H9 (cell line): Measurements from ENCODE around the gene MORC4. TPM values are rescaled to one million over a fixed set of nuclear protein-coding genes. Genes with fewer than 3 reads are reported as not detected.

Experiments
- DNase-seq: peaks from one replicate; pipeline ENCODE4 v3.0.0-alpha.2; 2017
- H2AFZ ChIP-seq: one replicate; pipeline ENCODE4 v1.6.1; 2013; ENCODE audit warnings: mild to moderate bottlenecking, low read length, control low read depth, moderate library complexity
- H2AK5ac ChIP-seq: 2 replicates; pipeline ENCODE4 v1.6.1; 2013; ENCODE audit warnings: low read length, control low read depth, mixed read lengths; ENCODE audit not compliant: insufficient read length
- H2BK120ac ChIP-seq: one replicate; pipeline ENCODE4 v1.6.1; 2013; ENCODE audit warnings: low read depth, mild to moderate bottlenecking, low read length, control low read depth, inconsistent platforms; ENCODE audit not compliant: poor library complexity, severe bottlenecking
- H2BK12ac ChIP-seq: 2 replicates; pipeline ENCODE4 v1.6.1; 2013; ENCODE audit warnings: low read length, control low read depth, mixed read lengths, low read depth; ENCODE audit not compliant: insufficient read length
- H2BK15ac ChIP-seq: 2 replicates; pipeline ENCODE4 v1.6.1; 2013; ENCODE audit warnings: low read depth, low read length, control low read depth
- H2BK20ac ChIP-seq: one replicate; pipeline ENCODE4 v1.6.1; 2013; ENCODE audit warnings: low read depth, mild to moderate bottlenecking, low read length, control low read depth, inconsistent platforms; ENCODE audit not compliant: poor library complexity, severe bottlenecking
- H2BK5ac ChIP-seq: 2 replicates; pipeline ENCODE4 v1.6.1; 2013; ENCODE audit warnings: low read length, control low read depth, mixed read lengths; ENCODE audit not compliant: insufficient read length
- H3K14ac ChIP-seq: 2 replicates; pipeline ENCODE4 v1.6.1; 2013; ENCODE audit warnings: low read length, control low read depth; ENCODE audit not compliant: insufficient read depth
- H3K18ac ChIP-seq: 2 replicates; pipeline ENCODE4 v1.6.1; 2013; ENCODE audit warnings: low read depth, mild to moderate bottlenecking, mixed read lengths, low read length, control low read depth; ENCODE audit not compliant: insufficient read length
- H3K23ac ChIP-seq: 2 replicates; pipeline ENCODE4 v1.6.1; 2013; ENCODE audit warnings: low read length, control low read depth, mixed read lengths, low read depth; ENCODE audit not compliant: insufficient read length
- H3K23me2 ChIP-seq: 2 replicates; pipeline ENCODE4 v1.6.1; 2013; ENCODE audit warnings: low read depth, mild to moderate bottlenecking, mixed read lengths, low read length, control low read depth; ENCODE audit not compliant: insufficient read length, poor library complexity, severe bottlenecking
- H3K27ac ChIP-seq: 2 replicates; pipeline ENCODE4 v1.5.1; 2013; ENCODE audit warnings: low read length, control low read depth, mixed read lengths, low read depth; ENCODE audit not compliant: insufficient read length
- H3K27me3 ChIP-seq: 2 replicates; pipeline ENCODE4 v1.6.1; 2013; ENCODE audit warnings: low read length, control low read depth, inconsistent platforms; ENCODE audit not compliant: insufficient read depth
- H3K4ac ChIP-seq: 2 replicates; pipeline ENCODE4 v1.6.1; 2013; ENCODE audit warnings: low read depth, mild to moderate bottlenecking, control low read depth, inconsistent platforms, low read length, moderate library complexity
- H3K4me1 ChIP-seq: 2 replicates; pipeline ENCODE4 v1.6.1; 2013; ENCODE audit warnings: low read length, control low read depth, inconsistent platforms; ENCODE audit not compliant: insufficient read depth
- H3K4me2 ChIP-seq: 2 replicates; pipeline ENCODE4 v1.6.1; 2013; ENCODE audit warnings: low read length, control low read depth, mixed read lengths; ENCODE audit not compliant: insufficient read length, insufficient read depth
- H3K56ac ChIP-seq: 2 replicates; pipeline ENCODE4 v1.6.1; 2013; ENCODE audit warnings: low read depth, mild to moderate bottlenecking, mixed read lengths, low read length, control low read depth; ENCODE audit not compliant: insufficient read length
- H3K79me1 ChIP-seq: 2 replicates; pipeline ENCODE4 v1.6.1; 2013; ENCODE audit warnings: low read depth, mild to moderate bottlenecking, moderate library complexity, low read length, control low read depth, inconsistent platforms; ENCODE audit not compliant: insufficient read depth, poor library complexity, severe bottlenecking
- H3K79me2 ChIP-seq: 2 replicates; pipeline ENCODE4 v1.6.1; 2013; ENCODE audit warnings: low read length, control low read depth, inconsistent platforms; ENCODE audit not compliant: insufficient read depth
- H3K9ac ChIP-seq: 2 replicates; pipeline ENCODE4 v1.6.1; 2013; ENCODE audit warnings: low read length, control low read depth, mixed read lengths; ENCODE audit not compliant: insufficient read length; ENCODE audit errors: extremely low read depth
- H3K9me3 ChIP-seq: one replicate; pipeline ENCODE4 v1.6.1; 2013; ENCODE audit warnings: low read depth, low read length, inconsistent platforms; ENCODE audit not compliant: control insufficient read depth
- H3T11ph ChIP-seq: one replicate; pipeline ENCODE4 v1.6.1; 2013; ENCODE audit warnings: mild to moderate bottlenecking, low read length, control low read depth, inconsistent platforms
- H4K20me1 ChIP-seq: one replicate; pipeline ENCODE4 v1.6.1; 2013; ENCODE audit not compliant: control insufficient read depth, insufficient read length, insufficient read depth
- H4K5ac ChIP-seq: 2 replicates; pipeline ENCODE4 v1.6.1; 2013; ENCODE audit warnings: low read depth, mild to moderate bottlenecking, mixed read lengths, low read length, control low read depth; ENCODE audit not compliant: insufficient read length
- H4K8ac ChIP-seq: replicated peaks from 2 replicates; pipeline ENCODE4 v1.6.1; 2013; ENCODE audit warnings: low read length, control low read depth, mixed read lengths, low read depth; ENCODE audit not compliant: insufficient read length
- H4K91ac ChIP-seq: 2 replicates; pipeline ENCODE4 v1.6.1; 2013; ENCODE audit warnings: low read depth, mild to moderate bottlenecking, moderate library complexity, mixed read lengths, low read length, control low read depth; ENCODE audit not compliant: insufficient read length
- H3K27ac Mint-ChIP-seq, 3 experiments: 2 replicates in 2 of 3; 3 replicates in 1 of 3; pipeline ENCODE4 v1.8.0; 2020 to 2021; ENCODE audit warnings: mixed read lengths in 3 of 3, mild to moderate bottlenecking in 1 of 3, moderate library complexity in 1 of 3
- H3K27me3 Mint-ChIP-seq: 2 replicates; pipeline ENCODE4 v1.8.0; 2021; ENCODE audit warnings: low read depth, mild to moderate bottlenecking, moderate library complexity, mixed read lengths
- H3K36me3 Mint-ChIP-seq, 3 experiments: 2 replicates in 2 of 3; 3 replicates in 1 of 3; pipeline ENCODE4 v1.8.0; 2020 to 2021; ENCODE audit warnings: low read depth in 3 of 3, mixed read lengths in 3 of 3; ENCODE audit not compliant: insufficient read depth in 1 of 3
- H3K4me1 Mint-ChIP-seq, 2 experiments: 2 replicates each; pipeline ENCODE4 v1.8.0; 2020; ENCODE audit warnings: mixed read lengths in 2 of 2
- H3K4me3 Mint-ChIP-seq, 2 experiments: 2 replicates in 1 of 2; 3 replicates in 1 of 2; pipeline ENCODE4 v1.8.0; 2020 to 2021; ENCODE audit warnings: mild to moderate bottlenecking in 2 of 2, mixed read lengths in 2 of 2, moderate library complexity in 1 of 2
- H3K9me3 Mint-ChIP-seq, 2 experiments: 2 replicates in 1 of 2; 3 replicates in 1 of 2; pipeline ENCODE4 v1.8.0; 2020; ENCODE audit warnings: mild to moderate bottlenecking in 2 of 2, mixed read lengths in 2 of 2, moderate library complexity in 1 of 2
- CTCF ChIP-seq: fragments of 200-600 bp; sonication (generic); conservative IDR thresholded peaks from 3 replicates; pipeline ENCODE4 v1.8.0; 2021; ENCODE audit warnings: antibody characterized with exemption, mild to moderate bottlenecking
- WGBS: extraction: QIAGEN DNeasy Blood & Tissue Kit; methylation state at CpG from one replicate; pipeline ENCODE4 v1.1.7; 2013; ENCODE audit warnings: missing lambda C conversion rate, low lambda C conversion rate, mixed read lengths; ENCODE audit not compliant: insufficient read length; ENCODE audit errors: extremely low coverage; 5-methylcytosine and 5-hydroxymethylcytosine counted together
- total RNA-seq: library from RNA; stranded (reverse); gene quantifications from 2 replicates; pipeline ENCODE4 v1.2.1, GENCODE V29; 2021

The MORC4 gene
- total RNA-seq, 1 experiment from 2014 or later = 4.3 TPM

DNA sequence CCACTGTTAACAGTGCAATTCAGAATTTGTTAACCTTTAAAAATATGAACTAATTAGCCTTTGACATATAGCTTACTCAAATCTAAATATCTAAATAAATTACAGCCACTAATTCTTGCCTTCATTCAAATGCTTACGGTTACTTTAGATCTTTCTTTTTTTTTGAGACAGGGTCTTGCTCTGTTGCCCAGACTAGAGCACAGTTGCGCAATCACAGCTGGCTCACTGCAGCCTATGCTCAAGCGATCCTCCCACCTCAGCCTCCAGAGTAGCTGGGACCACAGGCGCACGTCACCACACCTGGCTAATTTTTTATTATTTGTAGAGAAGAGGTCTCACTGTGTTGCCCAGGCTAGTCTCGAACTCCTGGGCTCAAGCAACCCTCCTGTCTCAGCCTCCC lies 48.8 kb downstream of the MORC4 start:
- Histone ChIP-seq H2AK5ac (no peak overlapping the region), H3K14ac (no peak overlapping the region)
- no peak overlapping the region for H3K4me3 Mint-ChIP-seq

More for the DNA sequence above, 48.8 kb downstream of the MORC4 start:
- Histone ChIP-seq H2AFZ (no peak overlapping the region), H4K91ac (no peak overlapping the region), H3K27ac (no peak overlapping the region), H4K8ac (no peak overlapping the region), H3K79me2 (no peaks in the 10 kb centered on the region), H3K9ac (no peak overlapping the region), H3K9me3 (no peaks in the 10 kb centered on the region), H3K4ac (no peak overlapping the region), H4K20me1 (no peaks in the 10 kb centered on the region), H2BK5ac (no peak overlapping the region), H2BK120ac (no peak overlapping the region), H4K5ac (no peak overlapping the region), H3T11ph (no peak overlapping the region), H3K4me2 (no peak overlapping the region), H3K27me3 (no peaks in the 10 kb centered on the region), H3K79me1 (no peaks in the 10 kb centered on the region), H2BK12ac (no peak overlapping the region), H3K4me1 (no peaks in the 10 kb centered on the region), H2BK15ac (no peak overlapping the region), H3K23ac (no peak overlapping the region), H2BK20ac (no peak overlapping the region), H3K18ac (no peak overlapping the region), H3K56ac (no peak overlapping the region), H3K23me2 (no peaks in the 10 kb centered on the region)
- H3K9me3 Mint-ChIP-seq = peaks cover 0 to 27% of the 10 kb centered on the region in 2 experiments; a peak in 1 of 5 replicates
- peaks cover 0 to 4% (median 0%) of the 10 kb centered on the region in 3 experiments; a peak in 2 of 7 replicates for H3K36me3 Mint-ChIP-seq
- H3K4me1 Mint-ChIP-seq = no peaks in the 10 kb centered on the region
- TF ChIP-seq CTCF = no peak
- no peaks in the 10 kb centered on the region for H3K27me3 Mint-ChIP-seq
- no peak for DNase-seq
- no CpG with 5 or more reads among the region's 6 CpGs for WGBS
- no peak overlapping the region for H3K27ac Mint-ChIP-seq
